ELR (cell line): ENCODE results near the gene WDR70.
"Not testable (repeated sequence)": the region's sequence is repeated elsewhere in the genome, so short reads cannot be mapped to it uniquely, and the experiment has no call there.

ENCODE experiments used
- DNase-seq: peaks from one replicate; pipeline ENCODE4 v3.0.0-alpha.2; 2015; ENCODE audit warnings: low read depth

The WDR70 gene

GRCh38 chr5:37570597-37570996, 191.5 kb downstream of the WDR70 start:
- no peak for DNase-seq

DNA sequence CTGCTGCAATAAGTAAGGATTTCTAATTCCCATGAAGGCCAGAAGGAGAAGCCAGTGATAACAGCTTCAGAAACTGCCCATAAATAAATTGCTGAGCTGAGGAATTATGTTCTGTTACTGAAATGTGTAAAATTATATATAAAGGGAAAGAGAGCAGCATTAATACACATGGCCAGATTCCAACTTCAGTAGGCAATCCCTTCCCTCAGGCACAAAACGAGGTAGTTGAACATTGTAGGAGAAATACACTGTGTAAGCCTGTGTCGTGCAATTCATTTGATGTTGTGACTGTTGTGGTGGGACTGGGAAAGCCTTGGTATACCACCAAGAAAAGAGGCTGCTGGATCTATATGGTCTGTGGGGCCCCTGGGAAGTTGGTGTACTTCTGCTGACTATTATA, 192.9 kb downstream of the WDR70 start:
- DNase-seq = no peak

GRCh38 chr5:37575541-37576489, 196.7 kb downstream of the WDR70 start:
- no peak for DNase-seq

DNA sequence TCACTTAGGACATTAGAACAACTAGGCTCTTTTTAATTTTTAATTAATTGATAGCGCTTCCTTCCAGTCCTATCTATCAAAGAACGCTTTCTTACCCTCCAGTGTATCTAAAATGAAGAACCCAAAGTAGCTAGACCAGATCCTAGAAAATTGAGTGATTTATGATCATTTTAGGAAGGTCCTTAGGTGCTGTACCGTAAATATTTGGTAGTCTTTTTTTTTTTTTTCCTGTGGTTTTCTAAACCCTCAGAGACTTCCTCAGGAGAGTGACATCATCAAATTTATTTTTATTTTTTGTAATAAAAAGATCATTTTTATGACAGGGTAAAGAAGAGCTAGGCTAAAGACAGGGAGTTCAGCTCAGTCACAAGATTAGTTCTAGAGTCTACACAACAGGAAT, 197.4 kb downstream of the WDR70 start:
- DNase-seq = no peak

DNA sequence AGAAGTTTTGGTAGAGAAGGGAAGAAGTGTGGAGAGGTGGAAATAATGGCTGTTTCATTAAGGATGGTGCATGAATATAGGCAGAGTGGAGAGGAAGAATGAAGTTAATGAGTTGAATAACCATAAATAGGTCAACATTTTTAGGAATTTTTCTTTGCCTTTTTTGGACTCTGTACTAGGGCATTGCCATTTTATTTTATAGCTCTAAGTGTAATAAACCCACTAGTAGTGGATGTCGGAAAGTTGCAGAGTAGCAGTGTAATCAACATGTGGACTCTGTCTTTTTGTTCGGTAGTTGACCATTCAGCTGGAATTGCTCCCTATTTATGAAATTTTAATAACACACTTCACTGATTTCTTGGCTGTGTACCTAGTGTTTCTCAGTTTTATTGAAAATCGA, 199.1 kb downstream of the WDR70 start:
- no peak for DNase-seq

DNA sequence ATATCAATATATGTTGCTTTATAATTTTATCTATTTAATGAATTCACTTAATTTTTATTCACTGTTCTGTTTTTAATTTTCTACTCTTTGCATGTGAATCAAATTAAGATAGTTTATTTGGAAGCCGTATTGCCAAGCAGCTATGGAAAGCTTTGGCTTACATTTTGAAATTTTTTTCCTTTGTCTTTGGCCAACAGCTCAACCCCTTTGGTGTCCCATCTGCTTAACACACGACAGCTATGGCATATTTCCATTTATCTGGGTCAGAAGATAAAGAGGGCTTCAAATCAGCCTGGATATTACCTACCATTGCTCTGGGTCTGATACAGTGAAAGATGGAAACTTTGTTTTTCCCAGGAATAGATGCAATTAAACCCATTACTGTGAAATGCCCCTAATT, 201.0 kb downstream of the WDR70 start:
- no peak for DNase-seq

GRCh38 chr5:37582202-37582601, 203.1 kb downstream of the WDR70 start:
- no peak for DNase-seq

GRCh38 chr5:37593292-37593691, 214.2 kb downstream of the WDR70 start:
- not testable (repeated sequence) for DNase-seq

- not testable (repeated sequence) for DNase-seq
Measured at GRCh38 chr5:37594864-37595263, 215.7 kb downstream of the WDR70 start.

- DNase-seq = no peak
Measured at GRCh38 chr5:37598733-37599132, 219.6 kb downstream of the WDR70 start.

- no peak for DNase-seq
Measured at GRCh38 chr5:37601163-37601562, 222.0 kb downstream of the WDR70 start.

DNA sequence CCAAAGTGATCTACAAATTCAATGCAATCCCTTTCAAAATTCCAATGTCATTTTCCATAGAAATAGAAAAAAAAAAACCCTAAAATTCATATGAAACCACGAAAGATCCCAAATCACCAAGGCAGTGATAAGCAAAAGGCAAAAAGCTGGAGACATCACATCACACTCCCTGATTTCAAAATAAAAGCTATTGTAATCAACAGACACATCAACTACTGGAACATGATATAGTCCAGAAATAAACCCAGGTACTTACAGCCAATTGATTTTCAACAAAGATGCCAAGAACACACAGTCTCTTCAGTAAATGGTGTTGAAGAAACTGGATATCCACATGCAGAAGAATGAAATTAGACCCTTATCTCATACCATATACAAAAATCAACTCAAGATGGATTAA, 224.0 kb downstream of the WDR70 start:
- DNase-seq = no peak

DNA sequence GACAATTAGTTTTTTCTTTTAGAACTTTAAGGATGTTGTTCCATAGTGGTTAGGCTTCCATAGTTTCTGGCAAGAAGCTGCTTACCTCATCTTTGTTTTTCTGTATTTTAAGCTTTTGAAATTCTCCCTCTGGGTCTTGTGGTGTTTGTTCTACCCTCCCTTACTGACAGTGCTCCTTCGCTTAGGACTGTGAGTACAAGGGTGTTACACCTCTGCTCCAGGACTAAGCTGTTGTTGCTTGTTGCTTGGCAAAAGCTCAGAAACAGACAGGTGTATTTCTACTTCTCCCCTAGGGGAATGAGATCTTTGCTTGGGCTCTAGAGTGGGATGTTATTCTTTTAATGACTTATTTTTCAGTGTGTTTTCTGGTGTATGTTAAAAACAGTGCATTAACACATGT, 225.2 kb downstream of the WDR70 start:
- no peak for DNase-seq

DNA sequence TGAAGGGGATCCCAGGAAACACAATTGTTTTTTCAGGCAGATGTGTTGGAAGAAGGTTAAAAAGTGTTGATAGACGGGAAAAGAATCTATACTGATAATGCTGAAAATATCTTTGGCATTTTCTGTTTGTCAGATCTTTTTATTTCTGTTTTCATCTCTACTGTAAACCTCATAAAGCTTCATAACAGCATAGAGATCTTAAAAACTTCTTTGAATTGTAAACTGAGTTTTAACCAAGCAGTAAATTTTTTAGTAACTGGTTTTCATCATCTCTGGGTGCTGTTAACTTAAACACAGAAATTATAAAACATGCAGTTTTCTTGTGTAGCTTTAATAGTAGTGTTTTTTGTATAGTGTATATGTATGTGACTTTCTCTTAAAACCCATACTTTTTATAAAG, 227.0 kb downstream of the WDR70 start:
- DNase-seq = no peak

DNA sequence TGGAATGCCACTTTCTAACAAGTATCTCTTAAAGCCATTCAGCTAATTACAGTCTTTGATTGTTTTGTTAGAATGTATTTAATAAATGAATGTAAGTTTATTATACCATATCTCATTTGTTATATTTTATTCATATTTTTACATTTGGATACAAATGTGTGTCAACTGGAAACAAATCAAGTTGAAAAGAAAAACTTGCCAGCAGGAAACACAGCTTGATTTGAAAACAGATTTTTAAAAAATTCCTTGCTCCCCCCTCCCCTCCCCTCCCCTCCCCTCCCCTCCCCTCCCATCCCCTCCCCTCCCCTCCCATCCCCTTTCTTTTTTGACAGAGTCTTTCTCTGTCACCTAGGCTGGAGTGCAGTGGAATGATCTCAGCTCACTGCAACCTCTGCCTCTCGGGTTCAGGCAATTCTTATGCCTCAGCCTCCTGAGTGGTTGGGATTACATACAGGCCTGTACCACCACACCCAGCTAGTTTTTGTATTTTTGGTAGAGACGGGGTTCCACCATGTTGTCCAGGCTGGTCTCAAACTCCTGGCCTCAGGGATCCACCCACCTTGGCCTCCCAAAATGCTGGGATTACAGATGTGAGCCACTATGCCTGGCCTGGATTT, 227.6 kb downstream of the WDR70 start:
- no peak for DNase-seq

DNA sequence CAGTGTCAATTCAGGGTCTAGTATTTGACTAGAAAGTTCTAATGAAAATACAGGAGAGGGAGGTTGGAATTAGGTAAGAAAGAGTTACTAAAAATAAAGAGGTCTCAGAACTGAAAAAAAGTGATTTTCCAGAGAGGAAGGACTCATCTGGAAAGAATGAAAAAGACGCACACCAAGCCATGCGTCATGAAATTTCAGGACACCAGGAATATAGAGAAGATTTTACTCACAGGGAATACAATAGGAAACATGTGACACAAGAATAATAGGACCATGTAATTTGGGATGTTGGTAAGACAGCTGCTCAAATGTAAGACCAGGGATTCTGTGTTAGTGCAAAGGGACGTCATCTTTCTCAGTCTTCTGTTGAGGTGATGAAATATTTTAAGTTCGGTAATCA, 236.1 kb downstream of the WDR70 start:
- DNase-seq = peak; percentile 95

- peak; percentile 27 for DNase-seq
Measured at GRCh38 chr5:37619353-37619752, 240.2 kb downstream of the WDR70 start.

DNA sequence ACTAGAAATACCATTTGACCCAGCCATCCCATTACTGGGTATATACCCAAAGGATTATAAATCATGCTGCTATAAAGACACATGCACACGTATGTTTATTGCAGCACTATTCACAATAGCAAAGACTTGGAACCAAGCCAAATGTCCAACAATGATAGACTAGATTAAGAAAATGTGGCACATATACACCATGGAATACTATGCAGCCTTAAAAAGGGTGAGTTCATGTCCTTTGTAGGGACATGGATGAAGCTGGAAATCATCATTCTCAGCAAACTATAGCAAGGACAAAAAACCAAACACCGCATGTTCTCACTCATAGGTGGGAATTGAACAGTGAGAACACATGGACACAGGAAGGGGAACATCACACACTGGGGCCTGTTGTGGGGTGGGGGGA, 243.2 kb downstream of the WDR70 start:
- DNase-seq = not testable (repeated sequence)

DNA sequence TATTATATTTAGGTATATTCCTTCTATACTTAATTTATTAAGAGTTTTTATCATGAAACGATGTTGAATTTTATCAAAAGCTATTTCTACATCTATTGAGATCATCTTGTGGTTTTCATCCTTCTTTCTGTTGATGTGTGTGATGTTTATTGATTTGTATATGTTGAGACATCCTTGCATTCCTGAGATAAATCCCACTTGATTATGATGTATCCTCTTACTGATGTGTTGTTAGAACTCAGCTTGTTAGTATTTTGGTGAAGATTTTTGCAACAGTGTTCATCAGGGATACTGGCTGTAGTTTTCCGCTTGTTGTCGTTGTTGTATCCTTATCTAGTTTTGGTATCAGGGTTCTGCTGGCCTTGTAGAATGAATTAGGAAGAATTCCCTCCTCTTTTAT, 247.1 kb downstream of the WDR70 start:
- no peak for DNase-seq

- DNase-seq = no peak
Measured at GRCh38 chr5:37628876-37629275, 249.8 kb downstream of the WDR70 start.

- DNase-seq = peak; percentile 33
Measured at GRCh38 chr5:37631939-37632338, 252.8 kb downstream of the WDR70 start.

- DNase-seq = peak; percentile 75
Measured at GRCh38 chr5:37637165-37637845, 258.2 kb downstream of the WDR70 start.

GRCh38 chr5:37638897-37639296, 259.8 kb downstream of the WDR70 start:
- DNase-seq = peak; percentile 46
